Smooth muscle cell (in vitro differentiated cells): ENCODE measurements around the gene STH. TPM values are rescaled to one million over a fixed set of nuclear protein-coding genes. Genes with fewer than 3 reads are reported as not detected.

Source experiments
- DNase-seq: peaks from one replicate; lab custom pipeline; 2025; ENCODE audit not compliant: unreplicated experiment; lab: John Stamatoyannopoulos, UW
- H2AFZ ChIP-seq: fragments of 200-600 bp; sonication (generic); 2 replicates; pipeline ENCODE4 v1.6.0; 2016; ENCODE audit warnings: antibody characterized with exemption, low read depth, mild to moderate bottlenecking
- H3F3A ChIP-seq: fragments of 200-600 bp; sonication (generic); 2 replicates; pipeline ENCODE4 v1.6.0; 2017; ENCODE audit warnings: antibody characterized with exemption, low read depth
- H3K27ac ChIP-seq: fragments of 200-600 bp; sonication (generic); 2 replicates; pipeline ENCODE4 v1.5.1; 2016; ENCODE audit warnings: low read depth, mild to moderate bottlenecking
- H3K27me3 ChIP-seq: fragments of 200-600 bp; sonication (generic); 2 replicates; pipeline ENCODE4 v1.6.1; 2016; ENCODE audit warnings: low read depth, mild to moderate bottlenecking
- H3K36me3 ChIP-seq: fragments of 200-600 bp; sonication (generic); 2 replicates; pipeline ENCODE4 v1.5.1; 2016; ENCODE audit warnings: low read depth
- H3K4me1 ChIP-seq: fragments of 200-600 bp; sonication (generic); 2 replicates; pipeline ENCODE4 v1.5.1; 2016; ENCODE audit warnings: low read depth
- H3K4me2 ChIP-seq: fragments of 200-600 bp; sonication (generic); 2 replicates; pipeline ENCODE4 v1.6.0; 2016; ENCODE audit warnings: mild to moderate bottlenecking
- H3K4me3 ChIP-seq: fragments of 200-600 bp; sonication (generic); 2 replicates; pipeline ENCODE4 v1.5.1; 2016; ENCODE audit warnings: mild to moderate bottlenecking
- H3K79me2 ChIP-seq: fragments of 200-600 bp; sonication (generic); 2 replicates; pipeline ENCODE4 v1.6.0; 2016; ENCODE audit warnings: low read depth, mild to moderate bottlenecking
- H3K9ac ChIP-seq: fragments of 200-600 bp; sonication (generic); 2 replicates; pipeline ENCODE4 v1.6.0; 2016; ENCODE audit warnings: low read depth
- H3K9me3 ChIP-seq: fragments of 200-600 bp; sonication (generic); replicated peaks from 2 replicates; pipeline ENCODE4 v1.5.1; 2016; ENCODE audit warnings: low read depth
- H4K20me1 ChIP-seq: fragments of 200-600 bp; sonication (generic); 2 replicates; pipeline ENCODE4 v1.6.0; 2016; ENCODE audit warnings: low read depth
- CTCF ChIP-seq: fragments of 200-600 bp; sonication (generic); IDR thresholded peaks from 2 replicates; pipeline ENCODE4 v1.5.1; 2017; ENCODE audit warnings: borderline replicate concordance, mild to moderate bottlenecking, antibody characterized with exemption; ENCODE audit not compliant: insufficient read depth, poor library complexity, severe bottlenecking
- WGBS: methylation state at CpG from one replicate; pipeline ENCODE4 v1.1.7; 2016; ENCODE audit warnings: low lambda C conversion rate; 5-methylcytosine and 5-hydroxymethylcytosine counted together
- polyA plus RNA-seq: library from polyadenylated mRNA; unstranded; fragments of >200 nt; fragmentation: Nextera tagmentation; extraction: Ambion mirVana; gene quantifications from 2 replicates; pipeline ENCODE4 v1.2.1, GENCODE V29; 2016
- total RNA-seq: library from RNA; depleted of rRNA; stranded (reverse); fragments of >200 nt; gene quantifications from 2 replicates; pipeline ENCODE4 v1.2.3, GENCODE V29; 2014

STH gene
- total and polyA plus RNA-seq, 2 experiments from 2014 or later = not detected

GRCh38 chr17:45969726-45970125 is 29.3 kb upstream of the STH start:
- Histone ChIP-seq H3F3A (no peaks in the 10 kb centered on the region), H3K4me2 (no peak overlapping the region), H3K36me3 (no peaks in the 10 kb centered on the region), H3K4me1 (no peaks in the 10 kb centered on the region), H3K4me3 (no peak overlapping the region), H3K79me2 (no peaks in the 10 kb centered on the region), H3K9me3 (no peaks in the 10 kb centered on the region), H3K27ac (no peak overlapping the region), H2AFZ (no peak overlapping the region), H3K9ac (no peak overlapping the region), H4K20me1 (no peaks in the 10 kb centered on the region), H3K27me3 (peaks cover 7% of the 10 kb centered on the region)
- WGBS = 92% methylated on average over 2 of the region's 2 CpGs
- DNase-seq = no peak
- no peak for TF ChIP-seq CTCF

GRCh38 chr17:45970659-45971058 is 28.4 kb upstream of the STH start:
- Histone ChIP-seq H3K36me3 (no peaks in the 10 kb centered on the region), H3K9ac (no peak overlapping the region), H3K4me2 (no peak overlapping the region), H3K27me3 (peaks cover 7% of the 10 kb centered on the region), H3F3A (no peaks in the 10 kb centered on the region), H3K4me1 (no peaks in the 10 kb centered on the region), H4K20me1 (no peaks in the 10 kb centered on the region), H3K27ac (no peak overlapping the region), H3K9me3 (no peaks in the 10 kb centered on the region), H2AFZ (no peak overlapping the region), H3K79me2 (no peaks in the 10 kb centered on the region), H3K4me3 (no peak overlapping the region)
- no peak for TF ChIP-seq CTCF
- DNase-seq = no peak
- 95% methylated on average over 3 of the region's 3 CpGs for WGBS

GRCh38 chr17:45971698-45972141 is 27.3 kb upstream of the STH start:
- Histone ChIP-seq H3K27me3 (peaks cover 6% of the 10 kb centered on the region), H3F3A (no peaks in the 10 kb centered on the region), H3K36me3 (no peaks in the 10 kb centered on the region), H3K4me3 (no peak overlapping the region), H3K4me1 (no peaks in the 10 kb centered on the region), H3K9me3 (no peaks in the 10 kb centered on the region), H2AFZ (no peak overlapping the region), H3K9ac (no peak overlapping the region), H3K79me2 (no peaks in the 10 kb centered on the region), H3K4me2 (no peak overlapping the region), H3K27ac (no peak overlapping the region), H4K20me1 (no peaks in the 10 kb centered on the region)
- 66% methylated on average over 14 of the region's 14 CpGs for WGBS
- TF ChIP-seq CTCF = no peak
- DNase-seq = no peak

- DNase-seq = no peak
- Histone ChIP-seq H3K9me3 (no peaks in the 10 kb centered on the region), H3K4me1 (no peaks in the 10 kb centered on the region), H4K20me1 (no peaks in the 10 kb centered on the region), H3K4me3 (no peak overlapping the region), H3F3A (no peaks in the 10 kb centered on the region), H3K4me2 (no peak overlapping the region), H3K36me3 (no peaks in the 10 kb centered on the region), H2AFZ (no peak overlapping the region), H3K9ac (no peak overlapping the region), H3K27ac (no peak overlapping the region), H3K79me2 (no peaks in the 10 kb centered on the region), H3K27me3 (no peaks in the 10 kb centered on the region)
- TF ChIP-seq CTCF = no peak
- WGBS = 94% methylated on average over 3 of the region's 3 CpGs
These were observed 26.5 kb upstream of the STH start for GRCh38 chr17:45972531-45972930.
